ENCODE results near the gene TMEM165. TPM values are rescaled to one million over a fixed set of nuclear protein-coding genes. Genes with fewer than 3 reads are reported as not detected.

Gene TMEM165
- total and polyA plus RNA-seq, 10 of the 15 experiments (the other 5 are each of a cell fraction or from before 2014, with no cell fraction given) = 18.3 to 141 (median 81.1) TPM

DNA sequence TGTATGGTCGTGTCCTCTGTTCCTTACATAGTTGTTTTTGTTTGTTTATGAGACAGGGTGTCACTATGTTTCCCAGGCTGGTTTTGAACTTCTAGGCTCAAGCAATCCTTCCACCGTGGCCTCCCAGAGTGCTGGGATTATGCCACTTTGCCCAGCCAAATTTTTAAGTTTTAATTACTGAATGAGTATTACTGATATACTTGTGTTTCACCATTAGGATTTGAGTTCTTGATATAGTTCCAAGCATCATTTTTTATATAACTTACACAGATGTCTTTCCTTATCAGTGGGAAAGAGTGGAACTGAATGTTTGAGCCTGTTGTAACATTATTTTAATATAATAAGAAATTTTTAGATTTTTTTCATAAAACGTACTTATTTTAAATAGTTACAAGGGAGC is 20.4 kb downstream of the TMEM165 start (continued):
- TF ChIP-seq, protein P1, sequence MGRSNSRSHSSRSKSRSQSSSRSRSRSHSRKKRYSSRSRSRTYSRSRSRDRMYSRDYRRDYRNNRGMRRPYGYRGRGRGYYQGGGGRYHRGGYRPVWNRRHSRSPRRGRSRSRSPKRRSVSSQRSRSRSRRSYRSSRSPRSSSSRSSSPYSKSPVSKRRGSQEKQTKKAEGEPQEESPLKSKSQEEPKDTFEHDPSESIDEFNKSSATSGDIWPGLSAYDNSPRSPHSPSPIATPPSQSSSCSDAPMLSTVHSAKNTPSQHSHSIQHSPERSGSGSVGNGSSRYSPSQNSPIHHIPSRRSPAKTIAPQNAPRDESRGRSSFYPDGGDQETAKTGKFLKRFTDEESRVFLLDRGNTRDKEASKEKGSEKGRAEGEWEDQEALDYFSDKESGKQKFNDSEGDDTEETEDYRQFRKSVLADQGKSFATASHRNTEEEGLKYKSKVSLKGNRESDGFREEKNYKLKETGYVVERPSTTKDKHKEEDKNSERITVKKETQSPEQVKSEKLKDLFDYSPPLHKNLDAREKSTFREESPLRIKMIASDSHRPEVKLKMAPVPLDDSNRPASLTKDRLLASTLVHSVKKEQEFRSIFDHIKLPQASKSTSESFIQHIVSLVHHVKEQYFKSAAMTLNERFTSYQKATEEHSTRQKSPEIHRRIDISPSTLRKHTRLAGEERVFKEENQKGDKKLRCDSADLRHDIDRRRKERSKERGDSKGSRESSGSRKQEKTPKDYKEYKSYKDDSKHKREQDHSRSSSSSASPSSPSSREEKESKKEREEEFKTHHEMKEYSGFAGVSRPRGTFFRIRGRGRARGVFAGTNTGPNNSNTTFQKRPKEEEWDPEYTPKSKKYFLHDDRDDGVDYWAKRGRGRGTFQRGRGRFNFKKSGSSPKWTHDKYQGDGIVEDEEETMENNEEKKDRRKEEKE (IDR thresholded peaks at IDR 0.05) = no peak
- no peak for TF ChIP-seq RAD51 (IDR thresholded peaks at IDR 0.05)
- TF ChIP-seq ZBED1 (IDR thresholded peaks at IDR 0.05; ENCODE audit: borderline replicate concordance) = no peak
- no peak for TF ChIP-seq HDGF (IDR thresholded peaks at IDR 0.05)
- no peak for TF ChIP-seq YY1 (IDR thresholded peaks at IDR 0.05; ENCODE audit: low read depth, low read length)
- TF ChIP-seq EP300 (IDR thresholded peaks at IDR 0.05; ENCODE audit: borderline replicate concordance in 1 of 2, control insufficient read depth in 1 of 2, low read depth in 2 of 2, low read length in 2 of 2) = no peak
- no peak for TF ChIP-seq SMAD1 (IDR thresholded peaks at IDR 0.05; ENCODE audit: low read depth, partially characterized antibody)
- TF ChIP-seq EZH2 (IDR thresholded peaks at IDR 0.05; ENCODE audit: borderline replicate concordance, control insufficient read depth, low read depth, low read length) = no peak

DNA sequence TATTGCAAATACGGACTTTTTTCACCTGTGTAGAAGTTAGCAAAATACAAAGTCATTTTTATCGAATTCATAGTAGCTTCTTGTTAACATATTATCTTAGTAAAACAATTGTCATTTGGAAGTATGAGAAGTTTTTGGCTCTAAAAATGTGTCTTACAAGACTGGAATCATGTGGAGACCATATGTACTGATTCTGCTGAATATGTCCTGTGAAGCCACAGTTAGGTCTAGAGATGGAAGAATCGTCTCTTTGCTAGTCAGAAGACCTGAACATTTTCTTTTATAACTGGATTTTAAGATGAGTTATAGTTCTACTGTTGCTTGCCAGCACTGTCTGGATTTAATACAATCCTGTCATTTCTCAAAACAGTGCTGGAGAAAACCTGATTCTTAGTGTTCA is 29.0 kb downstream of the TMEM165 start:
- no peaks in the 10 kb centered on the region for H3K9me3 ChIP-seq (replicated peaks; ENCODE audit: control insufficient read depth, insufficient read depth, low read length)
- DNase-seq (ENCODE audit: low read depth, low spot score) (no peak), FAIRE-seq (no peak), ATAC-seq (no peak)
- peaks cover 3 to 24% of the 10 kb centered on the region in 2 experiments for H3K36me3 ChIP-seq (ENCODE audit: control insufficient read depth in 2 of 2, insufficient read depth in 2 of 2, low read length in 1 of 2)
- no peak overlapping the region for H3K9ac ChIP-seq (ENCODE audit: control insufficient read depth, insufficient read depth, low read length)
- no peaks in the 10 kb centered on the region for H3K79me2 ChIP-seq (ENCODE audit: control insufficient read depth, insufficient read depth, low read length)
- ChIA-PET SMC1A (ENCODE audit: uncharacterized antibody, unreplicated experiment) (interaction anchor here (1.7 kb wide), 1 partner anchor 100 kb away, joined by 3 read pairs; no protein-coding TSS in a partner anchor), CTCF (interaction anchor here (1.2 to 1.4 kb wide), 2 partner anchors 10 to 21 kb away, joined by 3 read pairs; no protein-coding TSS in a partner anchor), RAD21 (ENCODE audit: unreplicated experiment) (no interaction called here), POLR2A (no interaction called here)
- no peaks in the 10 kb centered on the region for H4K20me1 ChIP-seq (ENCODE audit: control insufficient read depth, insufficient read depth)
- no peak overlapping the region for H3K27ac ChIP-seq (ENCODE audit: control insufficient read depth, insufficient read depth)
- no peak overlapping the region for H3K4me3 ChIP-seq
- 79% methylated on average over 3 of the region's 3 CpGs for WGBS (ENCODE audit: insufficient coverage, insufficient replicate concordance, low lambda C conversion rate, missing lambda C conversion rate)
- H3K4me1 ChIP-seq (ENCODE audit: control insufficient read depth, insufficient read depth, low read length) = no peaks in the 10 kb centered on the region
- no TSS peak for BruUV-seq (replicated peaks)
- intact Hi-C loops (cut with micrococcal nuclease; ENCODE audit: unreplicated experiment) (no loop called here), in situ Hi-C loops (cut with MboI) (loop anchor here (25.0 kb wide), 1 partner anchor 438 kb away; the partner anchor contains the start of gene EXOC1)
- no peaks in the 10 kb centered on the region for H3K27me3 ChIP-seq (replicated peaks in 1 of 2; ENCODE audit: control insufficient read depth in 2 of 2, insufficient read depth in 2 of 2, low read length in 1 of 2)
- no peak overlapping the region for H3K4me2 ChIP-seq (ENCODE audit: control insufficient read depth, insufficient read depth)
- no peak overlapping the region for H2AFZ ChIP-seq (ENCODE audit: control insufficient read depth, low read depth, low read length)
- TF ChIP-seq, protein P2, sequence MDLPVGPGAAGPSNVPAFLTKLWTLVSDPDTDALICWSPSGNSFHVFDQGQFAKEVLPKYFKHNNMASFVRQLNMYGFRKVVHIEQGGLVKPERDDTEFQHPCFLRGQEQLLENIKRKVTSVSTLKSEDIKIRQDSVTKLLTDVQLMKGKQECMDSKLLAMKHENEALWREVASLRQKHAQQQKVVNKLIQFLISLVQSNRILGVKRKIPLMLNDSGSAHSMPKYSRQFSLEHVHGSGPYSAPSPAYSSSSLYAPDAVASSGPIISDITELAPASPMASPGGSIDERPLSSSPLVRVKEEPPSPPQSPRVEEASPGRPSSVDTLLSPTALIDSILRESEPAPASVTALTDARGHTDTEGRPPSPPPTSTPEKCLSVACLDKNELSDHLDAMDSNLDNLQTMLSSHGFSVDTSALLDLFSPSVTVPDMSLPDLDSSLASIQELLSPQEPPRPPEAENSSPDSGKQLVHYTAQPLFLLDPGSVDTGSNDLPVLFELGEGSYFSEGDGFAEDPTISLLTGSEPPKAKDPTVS (IDR thresholded peaks at IDR 0.05; ENCODE audit: low read depth, low read length) = no peak
- TF ChIP-seq, protein P3, sequence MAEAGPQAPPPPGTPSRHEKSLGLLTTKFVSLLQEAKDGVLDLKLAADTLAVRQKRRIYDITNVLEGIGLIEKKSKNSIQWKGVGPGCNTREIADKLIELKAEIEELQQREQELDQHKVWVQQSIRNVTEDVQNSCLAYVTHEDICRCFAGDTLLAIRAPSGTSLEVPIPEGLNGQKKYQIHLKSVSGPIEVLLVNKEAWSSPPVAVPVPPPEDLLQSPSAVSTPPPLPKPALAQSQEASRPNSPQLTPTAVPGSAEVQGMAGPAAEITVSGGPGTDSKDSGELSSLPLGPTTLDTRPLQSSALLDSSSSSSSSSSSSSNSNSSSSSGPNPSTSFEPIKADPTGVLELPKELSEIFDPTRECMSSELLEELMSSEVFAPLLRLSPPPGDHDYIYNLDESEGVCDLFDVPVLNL (IDR thresholded peaks at IDR 0.05; ENCODE audit: low read depth, low read length) = no peak
- TF ChIP-seq, protein P4, sequence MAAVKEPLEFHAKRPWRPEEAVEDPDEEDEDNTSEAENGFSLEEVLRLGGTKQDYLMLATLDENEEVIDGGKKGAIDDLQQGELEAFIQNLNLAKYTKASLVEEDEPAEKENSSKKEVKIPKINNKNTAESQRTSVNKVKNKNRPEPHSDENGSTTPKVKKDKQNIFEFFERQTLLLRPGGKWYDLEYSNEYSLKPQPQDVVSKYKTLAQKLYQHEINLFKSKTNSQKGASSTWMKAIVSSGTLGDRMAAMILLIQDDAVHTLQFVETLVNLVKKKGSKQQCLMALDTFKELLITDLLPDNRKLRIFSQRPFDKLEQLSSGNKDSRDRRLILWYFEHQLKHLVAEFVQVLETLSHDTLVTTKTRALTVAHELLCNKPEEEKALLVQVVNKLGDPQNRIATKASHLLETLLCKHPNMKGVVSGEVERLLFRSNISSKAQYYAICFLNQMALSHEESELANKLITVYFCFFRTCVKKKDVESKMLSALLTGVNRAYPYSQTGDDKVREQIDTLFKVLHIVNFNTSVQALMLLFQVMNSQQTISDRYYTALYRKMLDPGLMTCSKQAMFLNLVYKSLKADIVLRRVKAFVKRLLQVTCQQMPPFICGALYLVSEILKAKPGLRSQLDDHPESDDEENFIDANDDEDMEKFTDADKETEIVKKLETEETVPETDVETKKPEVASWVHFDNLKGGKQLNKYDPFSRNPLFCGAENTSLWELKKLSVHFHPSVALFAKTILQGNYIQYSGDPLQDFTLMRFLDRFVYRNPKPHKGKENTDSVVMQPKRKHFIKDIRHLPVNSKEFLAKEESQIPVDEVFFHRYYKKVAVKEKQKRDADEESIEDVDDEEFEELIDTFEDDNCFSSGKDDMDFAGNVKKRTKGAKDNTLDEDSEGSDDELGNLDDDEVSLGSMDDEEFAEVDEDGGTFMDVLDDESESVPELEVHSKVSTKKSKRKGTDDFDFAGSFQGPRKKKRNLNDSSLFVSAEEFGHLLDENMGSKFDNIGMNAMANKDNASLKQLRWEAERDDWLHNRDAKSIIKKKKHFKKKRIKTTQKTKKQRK (IDR thresholded peaks at IDR 0.05; ENCODE audit: low read depth, low read length) = no peak
- no peak for TF ChIP-seq ZNF622 (IDR thresholded peaks at IDR 0.05)
- no peak for TF ChIP-seq KLF5 (IDR thresholded peaks at IDR 0.05; ENCODE audit: partially characterized antibody)
- no peak for TF ChIP-seq SMAD5 (IDR thresholded peaks at IDR 0.05; ENCODE audit: low read depth)
